Type B pancreatic cell (in vitro differentiated cells): Measurements from ENCODE around the gene IL36RN. TPM values are rescaled to one million over a fixed set of nuclear protein-coding genes. Genes with fewer than 3 reads are reported as not detected.

Experiments
- DNase-seq: peaks from one replicate; pipeline ENCODE4 v3.0.0; 2021; ENCODE audit warnings: mixed read lengths; ENCODE audit not compliant: unreplicated experiment; ENCODE audit errors: extremely low spot score
- H3K27ac Mint-ChIP-seq: 2 replicates; pipeline ENCODE4 v1.8.0; 2021; ENCODE audit warnings: mild to moderate bottlenecking, mixed read lengths
- H3K27me3 Mint-ChIP-seq: 2 replicates; pipeline ENCODE4 v1.8.0; 2021; ENCODE audit warnings: mixed read lengths
- H3K36me3 Mint-ChIP-seq: 2 replicates; pipeline ENCODE4 v1.8.0; 2021; ENCODE audit warnings: mixed read lengths
- H3K4me1 Mint-ChIP-seq: one replicate; pipeline ENCODE4 v1.8.0; 2021; ENCODE audit warnings: mixed read lengths; ENCODE audit not compliant: unreplicated experiment
- H3K4me3 Mint-ChIP-seq: 2 replicates; pipeline ENCODE4 v1.8.0; 2021; ENCODE audit warnings: mild to moderate bottlenecking, mixed read lengths
- H3K9me3 Mint-ChIP-seq: 2 replicates; pipeline ENCODE4 v1.8.0; 2021; ENCODE audit warnings: mixed read lengths
- total RNA-seq: library from RNA; stranded (reverse); gene quantifications from 2 replicates; pipeline ENCODE4 v1.2.1, GENCODE V29; 2021; ENCODE audit warnings: low replicate concordance
- TF ChIP-seq, protein P1 (sequence below): fragments of 200-600 bp; sonication (generic); conservative IDR thresholded peaks from 2 replicates; pipeline ENCODE4 v1.5.0; 2021; ENCODE audit warnings: antibody characterized with exemption, mild to moderate bottlenecking

IL36RN gene
- total RNA-seq, 1 donor from 2014 or later: 12.0 TPM

DNA sequence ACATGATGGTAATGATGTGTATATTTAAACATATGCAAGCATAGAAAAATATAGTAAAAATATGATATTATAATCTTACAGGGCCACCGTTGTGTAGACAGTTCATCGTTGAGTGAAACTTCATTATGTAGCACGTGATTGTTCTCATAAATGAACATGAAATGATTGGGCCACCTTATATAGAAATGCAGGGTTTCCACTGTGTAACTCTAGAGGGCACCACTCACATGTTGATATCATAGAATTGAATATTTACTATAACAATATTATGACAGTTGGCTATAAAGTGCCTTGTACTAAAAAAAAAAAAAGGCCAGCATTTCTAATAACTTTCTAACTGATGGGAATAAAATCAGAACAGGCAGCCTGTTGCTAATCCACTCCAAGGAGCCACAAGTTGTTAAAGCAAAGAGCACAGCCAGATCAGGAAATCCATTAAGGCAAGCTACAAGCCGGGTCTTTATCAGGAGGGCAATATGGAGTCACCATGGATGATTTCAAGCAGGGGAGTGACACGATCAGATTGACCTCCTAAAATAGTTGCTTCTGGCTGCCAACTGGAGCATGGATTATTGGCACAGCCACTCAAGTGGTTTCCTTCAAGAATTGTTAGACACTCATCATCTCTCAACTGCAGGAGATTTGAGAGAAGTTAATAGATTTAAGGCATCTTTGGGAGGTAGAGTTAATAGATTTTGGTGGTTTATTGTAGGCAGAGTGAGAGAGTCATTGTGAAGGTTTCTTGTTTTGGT, 25.4 kb downstream of the IL36RN start:
- TF ChIP-seq, protein P1, sequence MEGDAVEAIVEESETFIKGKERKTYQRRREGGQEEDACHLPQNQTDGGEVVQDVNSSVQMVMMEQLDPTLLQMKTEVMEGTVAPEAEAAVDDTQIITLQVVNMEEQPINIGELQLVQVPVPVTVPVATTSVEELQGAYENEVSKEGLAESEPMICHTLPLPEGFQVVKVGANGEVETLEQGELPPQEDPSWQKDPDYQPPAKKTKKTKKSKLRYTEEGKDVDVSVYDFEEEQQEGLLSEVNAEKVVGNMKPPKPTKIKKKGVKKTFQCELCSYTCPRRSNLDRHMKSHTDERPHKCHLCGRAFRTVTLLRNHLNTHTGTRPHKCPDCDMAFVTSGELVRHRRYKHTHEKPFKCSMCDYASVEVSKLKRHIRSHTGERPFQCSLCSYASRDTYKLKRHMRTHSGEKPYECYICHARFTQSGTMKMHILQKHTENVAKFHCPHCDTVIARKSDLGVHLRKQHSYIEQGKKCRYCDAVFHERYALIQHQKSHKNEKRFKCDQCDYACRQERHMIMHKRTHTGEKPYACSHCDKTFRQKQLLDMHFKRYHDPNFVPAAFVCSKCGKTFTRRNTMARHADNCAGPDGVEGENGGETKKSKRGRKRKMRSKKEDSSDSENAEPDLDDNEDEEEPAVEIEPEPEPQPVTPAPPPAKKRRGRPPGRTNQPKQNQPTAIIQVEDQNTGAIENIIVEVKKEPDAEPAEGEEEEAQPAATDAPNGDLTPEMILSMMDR: peak; percentile 48
- no peaks in the 10 kb centered on the region for H3K4me1 Mint-ChIP-seq
- peaks cover 11% of the 10 kb centered on the region for H3K27me3 Mint-ChIP-seq
- H3K9me3 Mint-ChIP-seq: no peaks in the 10 kb centered on the region
- no peak for DNase-seq
- no peak overlapping the region for H3K4me3 Mint-ChIP-seq
- H3K36me3 Mint-ChIP-seq: no peaks in the 10 kb centered on the region
- H3K27ac Mint-ChIP-seq: no peak overlapping the region

DNA sequence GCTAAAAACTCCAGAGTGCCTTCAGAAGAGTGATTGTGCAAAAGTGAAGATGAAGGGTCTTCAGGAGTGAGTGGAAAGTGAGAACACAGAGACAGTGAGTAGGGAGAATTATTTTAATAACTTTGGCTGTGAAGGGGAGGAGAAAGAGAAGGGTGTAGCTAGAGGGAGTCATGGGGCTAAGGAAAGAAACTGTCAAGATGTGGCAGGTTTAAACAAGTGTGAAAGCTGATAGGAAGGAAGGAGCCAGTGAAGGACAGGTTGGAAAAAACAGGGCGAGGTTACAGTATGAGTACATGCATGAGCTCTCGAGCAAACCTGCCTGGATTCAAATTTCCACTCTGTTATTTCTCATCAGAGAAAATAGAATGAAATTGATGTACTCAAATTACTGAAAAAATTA, 26.5 kb downstream of the IL36RN start:
- Mint-ChIP-seq H3K4me3 (no peak overlapping the region), H3K9me3 (no peaks in the 10 kb centered on the region), H3K27me3 (peaks cover 11% of the 10 kb centered on the region), H3K36me3 (no peaks in the 10 kb centered on the region), H3K4me1 (no peaks in the 10 kb centered on the region), H3K27ac (no peak overlapping the region)
- no peak for DNase-seq
- TF ChIP-seq, protein P1: no peak

DNA sequence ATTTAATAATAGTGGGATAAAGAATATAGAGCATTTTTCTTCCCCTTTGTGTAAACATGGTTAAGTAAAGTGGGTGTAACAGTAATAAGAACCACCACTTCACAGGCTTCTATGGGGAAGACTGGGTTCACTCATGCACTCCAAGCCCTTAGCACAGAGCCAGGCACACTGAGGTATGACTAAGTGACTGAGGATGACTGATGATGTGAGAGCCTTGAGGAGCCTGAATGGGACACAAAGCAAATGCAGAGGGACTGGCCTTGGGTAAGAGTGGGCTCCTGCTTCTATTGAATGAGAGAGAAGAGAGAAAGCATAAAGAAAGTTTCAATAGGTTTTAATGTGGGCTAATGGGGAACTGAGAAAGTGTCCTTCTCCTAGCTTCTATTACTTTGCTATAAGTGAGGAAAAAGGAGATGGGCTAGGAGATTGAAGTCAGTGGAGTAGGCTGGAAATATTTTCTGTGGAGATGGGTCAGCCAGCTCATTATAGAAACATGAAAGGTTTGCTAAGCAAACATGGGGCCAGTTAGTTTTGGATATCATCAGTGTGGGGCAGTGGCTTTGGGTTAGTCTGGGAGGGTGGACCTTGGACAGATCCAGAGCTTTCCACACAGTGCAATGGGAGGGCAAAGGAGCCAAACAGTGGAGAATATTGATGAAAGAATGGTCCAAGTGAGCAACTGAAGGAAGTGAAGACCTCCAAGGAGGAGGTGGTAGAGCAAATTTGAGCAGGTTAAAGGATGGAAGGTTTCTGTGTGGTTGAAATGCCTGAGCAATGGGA, 29.4 kb downstream of the IL36RN start:
- H3K4me1 Mint-ChIP-seq: no peaks in the 10 kb centered on the region
- H3K27me3 Mint-ChIP-seq: peaks cover 9% of the 10 kb centered on the region
- DNase-seq: no peak
- no peaks in the 10 kb centered on the region for H3K9me3 Mint-ChIP-seq
- TF ChIP-seq, protein P1: no peak
- H3K36me3 Mint-ChIP-seq: no peaks in the 10 kb centered on the region
- no peak overlapping the region for H3K4me3 Mint-ChIP-seq
- H3K27ac Mint-ChIP-seq: no peak overlapping the region

DNA sequence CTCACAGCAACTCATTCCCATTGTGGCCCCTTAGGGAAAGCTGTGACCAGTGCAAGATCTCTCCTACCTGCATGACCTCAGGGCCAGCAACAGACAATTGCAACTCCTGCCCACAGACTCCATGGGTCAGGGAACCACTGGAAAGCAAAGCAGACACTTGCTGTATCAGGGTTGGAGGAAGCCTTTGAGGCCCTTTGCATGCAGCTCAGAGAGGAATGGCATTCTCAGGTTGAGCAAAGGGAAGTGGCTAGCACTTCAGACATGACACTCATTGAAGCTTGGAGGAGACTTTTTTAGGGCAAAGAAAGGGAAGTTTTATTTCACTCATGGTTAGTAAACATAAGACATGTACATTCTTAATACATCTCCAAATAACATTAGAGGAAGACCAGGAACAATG, 30.9 kb downstream of the IL36RN start:
- Mint-ChIP-seq H3K4me1 (no peaks in the 10 kb centered on the region), H3K27ac (no peak overlapping the region), H3K36me3 (no peaks in the 10 kb centered on the region), H3K4me3 (no peak overlapping the region), H3K9me3 (no peaks in the 10 kb centered on the region), H3K27me3 (peaks cover 4% of the 10 kb centered on the region)
- no peak for DNase-seq
- TF ChIP-seq, protein P1: no peak

DNA sequence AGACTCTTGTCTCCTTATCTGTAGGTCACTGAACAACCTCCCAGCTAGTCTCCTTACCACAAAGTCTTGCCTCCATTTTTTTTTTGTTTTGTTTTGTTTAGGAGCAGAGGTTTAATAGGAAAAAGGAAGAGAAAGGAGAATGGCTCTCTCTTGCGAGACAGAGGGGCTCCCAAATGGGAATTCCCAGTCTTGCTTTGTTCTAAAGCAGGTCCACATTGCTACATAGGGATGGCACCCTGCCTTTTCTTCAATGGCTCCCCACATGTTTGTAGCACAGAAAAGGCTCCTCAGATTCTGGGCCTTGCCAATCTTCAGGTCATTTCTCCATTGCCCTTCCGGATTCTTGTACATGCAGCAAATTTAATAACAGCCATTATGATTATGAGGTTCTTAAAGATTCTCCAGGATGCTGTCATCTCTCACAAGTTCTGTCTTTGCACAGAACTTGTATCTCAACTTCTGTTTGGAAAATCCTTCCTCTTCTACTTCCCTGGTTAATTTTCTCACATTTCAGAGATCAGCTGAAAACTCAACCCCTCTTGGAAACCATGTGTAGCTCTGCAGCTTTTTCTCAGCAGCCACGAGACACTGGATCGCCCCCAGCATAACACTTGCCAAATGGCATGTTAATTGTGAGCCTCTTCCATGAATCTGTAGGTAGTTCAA, 32.4 kb downstream of the IL36RN start:
- H3K9me3 Mint-ChIP-seq: no peaks in the 10 kb centered on the region
- H3K27me3 Mint-ChIP-seq: peaks cover 7% of the 10 kb centered on the region
- no peaks in the 10 kb centered on the region for H3K4me1 Mint-ChIP-seq
- H3K36me3 Mint-ChIP-seq: no peaks in the 10 kb centered on the region
- no peak overlapping the region for H3K4me3 Mint-ChIP-seq
- TF ChIP-seq, protein P1: no peak
- H3K27ac Mint-ChIP-seq: no peak overlapping the region
- DNase-seq: no peak
